ENCODE data around the gene GAR1.
A peak's percentile ranks its signal among the peaks of the same experiment; 100 is the strongest.
"Not testable (repeated sequence)": the region's sequence is repeated elsewhere in the genome, so short reads cannot be mapped to it uniquely, and the experiment has no call there.

The GAR1 gene

GRCh38 chr4:109815151-109816081, at the start of gene GAR1:
Gene GAR1, plus strand, starts transcription at chr4:109815762. Its CDS starts 403 bp downstream, at chr4:109816165.
- in situ Hi-C loops (cut with MboI; ENCODE audit: low pct_unique_long_range_greater_than_20kb, low sequenced_read_pairs, unreplicated experiment) = loop anchor here (25.0 kb wide), 1 partner anchor 278 kb away; no protein-coding TSS in a partner anchor
- no peak for TF ChIP-seq CTCF (IDR thresholded peaks at IDR 0.05; ENCODE audit: extremely low read depth, insufficient read depth, missing control alignments)
- DNase-seq (ENCODE audit: low spot score) = peak; percentile 91

- DNase-seq (ENCODE audit: low spot score); in situ Hi-C loops (cut with MboI; ENCODE audit: low pct_unique_long_range_greater_than_20kb, low sequenced_read_pairs, unreplicated experiment): not testable (repeated sequence)
These were observed 33.5 kb upstream of the GAR1 start for GRCh38 chr4:109782092-109782491.

- TF ChIP-seq CTCF (IDR thresholded peaks at IDR 0.05; ENCODE audit: extremely low read depth, insufficient read depth, missing control alignments) = no peak
- DNase-seq (ENCODE audit: low spot score) = no peak
- in situ Hi-C loops (cut with MboI; ENCODE audit: low pct_unique_long_range_greater_than_20kb, low sequenced_read_pairs, unreplicated experiment) = no loop called here
These were observed 28.7 kb upstream of the GAR1 start for GRCh38 chr4:109786846-109787245.

- no peak for TF ChIP-seq CTCF (IDR thresholded peaks at IDR 0.05; ENCODE audit: extremely low read depth, insufficient read depth, missing control alignments)
- in situ Hi-C loops (cut with MboI; ENCODE audit: low pct_unique_long_range_greater_than_20kb, low sequenced_read_pairs, unreplicated experiment) = no loop called here
- DNase-seq (ENCODE audit: low spot score) = no peak
These were observed 27.8 kb upstream of the GAR1 start for GRCh38 chr4:109787807-109788206.

GRCh38 chr4:109795059-109795458, 20.5 kb upstream of the GAR1 start:
- no peak for TF ChIP-seq CTCF (IDR thresholded peaks at IDR 0.05; ENCODE audit: extremely low read depth, insufficient read depth, missing control alignments)
- DNase-seq (ENCODE audit: low spot score) = no peak
- in situ Hi-C loops (cut with MboI; ENCODE audit: low pct_unique_long_range_greater_than_20kb, low sequenced_read_pairs, unreplicated experiment) = no loop called here

- DNase-seq (ENCODE audit: low spot score) = no peak
- in situ Hi-C loops (cut with MboI; ENCODE audit: low pct_unique_long_range_greater_than_20kb, low sequenced_read_pairs, unreplicated experiment) = no loop called here
These were observed 16.7 kb upstream of the GAR1 start for GRCh38 chr4:109798866-109799265.

More at GRCh38 chr4:109798866-109799265, 16.7 kb upstream of the GAR1 start:
- TF ChIP-seq CTCF (IDR thresholded peaks at IDR 0.05; ENCODE audit: extremely low read depth, insufficient read depth, missing control alignments) = no peak
